ENCODE measurements around the gene DOCK11. TPM values are rescaled to one million over a fixed set of nuclear protein-coding genes. Genes with fewer than 3 reads are reported as not detected.
A peak's percentile ranks its signal among the peaks of the same experiment; 100 is the strongest.

DOCK11 gene
- total RNA-seq, 1 donor from 2014 or later = 56.0 TPM

- no peak for DNase-seq
- Mint-ChIP-seq H3K36me3 (ENCODE audit: low read depth) (peaks cover 5% of the 10 kb centered on the region), H3K27me3 (no peaks in the 10 kb centered on the region), H3K27ac (peak overlapping the region; percentile 52), H3K4me1 (peaks cover 70% of the 10 kb centered on the region), H3K4me3 (no peak overlapping the region), H3K9me3 (no peaks in the 10 kb centered on the region)
- intact Hi-C loops (cut with micrococcal nuclease) = no loop called here
- TF ChIP-seq, protein P1, sequence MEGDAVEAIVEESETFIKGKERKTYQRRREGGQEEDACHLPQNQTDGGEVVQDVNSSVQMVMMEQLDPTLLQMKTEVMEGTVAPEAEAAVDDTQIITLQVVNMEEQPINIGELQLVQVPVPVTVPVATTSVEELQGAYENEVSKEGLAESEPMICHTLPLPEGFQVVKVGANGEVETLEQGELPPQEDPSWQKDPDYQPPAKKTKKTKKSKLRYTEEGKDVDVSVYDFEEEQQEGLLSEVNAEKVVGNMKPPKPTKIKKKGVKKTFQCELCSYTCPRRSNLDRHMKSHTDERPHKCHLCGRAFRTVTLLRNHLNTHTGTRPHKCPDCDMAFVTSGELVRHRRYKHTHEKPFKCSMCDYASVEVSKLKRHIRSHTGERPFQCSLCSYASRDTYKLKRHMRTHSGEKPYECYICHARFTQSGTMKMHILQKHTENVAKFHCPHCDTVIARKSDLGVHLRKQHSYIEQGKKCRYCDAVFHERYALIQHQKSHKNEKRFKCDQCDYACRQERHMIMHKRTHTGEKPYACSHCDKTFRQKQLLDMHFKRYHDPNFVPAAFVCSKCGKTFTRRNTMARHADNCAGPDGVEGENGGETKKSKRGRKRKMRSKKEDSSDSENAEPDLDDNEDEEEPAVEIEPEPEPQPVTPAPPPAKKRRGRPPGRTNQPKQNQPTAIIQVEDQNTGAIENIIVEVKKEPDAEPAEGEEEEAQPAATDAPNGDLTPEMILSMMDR (IDR thresholded peaks at IDR 0.05) = no peak
- ATAC-seq (ENCODE audit: low read depth) = no peak
- ChIA-PET CTCF (no interaction called here), POLR2A (no interaction called here)
These were observed 24.9 kb downstream of the DOCK11 start for GRCh38 chrX:118520216-118521206.

GRCh38 chrX:118521435-118521834 lies 25.8 kb downstream of the DOCK11 start:
- no peak for DNase-seq
- Mint-ChIP-seq H3K4me1 (peaks cover 79% of the 10 kb centered on the region), H3K27me3 (no peaks in the 10 kb centered on the region), H3K36me3 (ENCODE audit: low read depth) (peaks cover 3% of the 10 kb centered on the region), H3K9me3 (no peaks in the 10 kb centered on the region), H3K27ac (peak overlapping the region; percentile 68), H3K4me3 (no peak overlapping the region)
- TF ChIP-seq, protein P1 (IDR thresholded peaks at IDR 0.05) = no peak
- ChIA-PET POLR2A (no interaction called here), CTCF (no interaction called here)
- ATAC-seq (ENCODE audit: low read depth) = no peak
- intact Hi-C loops (cut with micrococcal nuclease) = no loop called here

DNA sequence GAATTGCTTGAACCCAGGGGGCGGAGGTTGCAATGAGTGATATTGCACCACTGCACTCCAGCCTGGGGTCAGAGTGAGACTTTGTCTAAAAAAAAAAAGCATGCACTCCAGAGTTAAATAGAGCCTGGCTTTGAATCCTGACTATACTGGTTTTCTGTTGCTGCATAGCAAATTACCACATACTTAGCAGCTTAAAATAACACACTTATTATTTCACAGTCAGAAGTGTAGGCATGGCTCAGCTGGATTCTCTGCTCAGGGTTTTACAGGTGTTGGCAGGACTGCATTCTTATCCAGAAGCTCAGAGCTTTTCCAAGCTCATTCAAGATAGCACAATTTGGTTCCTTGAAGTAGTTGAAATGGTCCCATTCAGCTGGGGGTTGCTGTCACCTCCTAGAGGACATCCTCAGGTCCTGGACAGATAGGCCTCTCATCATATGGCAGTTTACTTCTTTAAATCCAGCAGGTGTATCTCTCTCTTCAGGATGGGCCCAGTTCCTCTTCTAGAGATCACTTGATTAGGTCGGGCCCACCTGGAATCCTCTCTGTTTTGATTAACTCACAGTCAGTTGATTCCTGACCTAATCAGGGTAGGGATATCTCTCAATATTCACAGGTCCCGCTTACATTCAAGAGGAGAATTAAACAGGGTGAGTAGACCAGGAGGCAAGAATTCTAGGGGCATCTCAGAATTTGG lies 26.8 kb downstream of the DOCK11 start:
- TF ChIP-seq, protein P1 (IDR thresholded peaks at IDR 0.05) = no peak
- Mint-ChIP-seq H3K36me3 (ENCODE audit: low read depth) (peaks cover 2% of the 10 kb centered on the region), H3K4me3 (no peak overlapping the region), H3K27me3 (no peaks in the 10 kb centered on the region), H3K9me3 (no peaks in the 10 kb centered on the region), H3K27ac (peak overlapping the region; percentile 30), H3K4me1 (peaks cover 87% of the 10 kb centered on the region)
- intact Hi-C loops (cut with micrococcal nuclease) = no loop called here
- POLR2A ChIA-PET = interaction anchor here (0.7 to 1.3 kb wide), 2 partner anchors 9 to 150 kb away, joined by 3 to 6 read pairs; no protein-coding TSS in a partner anchor
- CTCF ChIA-PET = no interaction called here
- ATAC-seq (ENCODE audit: low read depth) (no peak), DNase-seq (no peak)

DNA sequence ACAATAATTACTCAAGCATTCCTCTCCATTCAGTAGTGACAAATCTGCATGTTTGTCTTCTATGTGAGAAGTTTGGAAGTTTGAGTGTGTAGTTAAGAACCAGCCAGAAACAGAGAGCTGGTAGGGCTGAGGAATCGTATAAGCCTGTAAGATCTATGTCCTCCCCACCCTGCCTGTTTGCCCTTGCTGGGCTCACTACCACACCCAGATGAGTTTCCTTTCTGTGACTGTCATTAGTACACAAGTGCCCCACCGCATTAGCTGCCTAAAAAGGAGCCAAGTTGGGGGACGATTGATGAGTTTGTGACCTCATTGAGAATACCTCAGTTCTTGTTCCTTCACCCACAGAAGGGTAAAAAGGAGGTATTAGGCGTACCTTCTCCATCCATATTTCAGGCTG lies 28.3 kb downstream of the DOCK11 start:
- intact Hi-C loops (cut with micrococcal nuclease) = no loop called here
- Mint-ChIP-seq H3K27ac (peak overlapping the region; percentile 79), H3K27me3 (no peaks in the 10 kb centered on the region), H3K9me3 (no peaks in the 10 kb centered on the region), H3K36me3 (ENCODE audit: low read depth) (peaks cover 2% of the 10 kb centered on the region), H3K4me1 (peaks cover 90% of the 10 kb centered on the region), H3K4me3 (no peak overlapping the region)
- DNase-seq = no peak
- ChIA-PET POLR2A (interaction anchor here (0.9 kb wide), 1 partner anchor 9 kb away, joined by 5 read pairs; no protein-coding TSS in a partner anchor), CTCF (no interaction called here)
- no peak for ATAC-seq (ENCODE audit: low read depth)
- TF ChIP-seq, protein P1 (IDR thresholded peaks at IDR 0.05) = no peak

GRCh38 chrX:118524344-118524743 lies 28.7 kb downstream of the DOCK11 start:
- Mint-ChIP-seq H3K27ac (peak overlapping the region; percentile 79), H3K4me3 (no peak overlapping the region), H3K27me3 (no peaks in the 10 kb centered on the region), H3K36me3 (ENCODE audit: low read depth) (peaks cover 2% of the 10 kb centered on the region), H3K9me3 (no peaks in the 10 kb centered on the region), H3K4me1 (peaks cover 90% of the 10 kb centered on the region)
- intact Hi-C loops (cut with micrococcal nuclease) = no loop called here
- POLR2A ChIA-PET = interaction anchor here (0.7 to 0.9 kb wide), 2 partner anchors 8 to 206 kb away, joined by 3 to 5 read pairs; no protein-coding TSS in a partner anchor
- ATAC-seq (ENCODE audit: low read depth) (no peak), DNase-seq (no peak)
- TF ChIP-seq, protein P1 (IDR thresholded peaks at IDR 0.05) = no peak
- CTCF ChIA-PET = no interaction called here
